ENCODE data around the gene SUGP2. TPM values are rescaled to one million over a fixed set of nuclear protein-coding genes. Genes with fewer than 3 reads are reported as not detected.
A peak's percentile ranks its signal among the peaks of the same experiment; 100 is the strongest.

SUGP2 gene
- total RNA-seq, 6 donors from 2014 or later = 33.6 to 179 (median 64.9) TPM

DNA sequence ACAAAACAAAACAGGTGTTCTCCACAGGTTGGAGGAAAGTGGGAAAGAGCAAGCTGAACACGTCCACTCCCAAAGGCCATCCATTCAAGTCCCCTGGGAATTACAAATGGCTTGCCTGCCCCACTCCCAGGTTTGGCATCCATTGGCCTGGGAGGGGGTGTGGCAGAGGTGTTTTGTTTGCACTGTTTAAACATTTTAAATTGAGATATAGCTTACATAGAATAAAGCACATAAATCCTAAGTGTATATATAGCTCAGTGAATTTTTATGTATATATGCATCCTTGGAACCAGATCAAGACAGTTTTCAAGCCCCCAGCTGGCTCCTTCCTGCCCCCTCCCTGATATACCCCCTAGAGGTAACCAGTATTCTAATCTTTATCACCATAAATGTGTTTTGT is 43.2 kb upstream of the SUGP2 start:
- H3K4me1 ChIP-seq = peaks cover 0 to 16% (median 12%) of the 10 kb centered on the region in 4 donors
- no peak for ATAC-seq (ENCODE audit: low FRiP score in 2 of 2)

DNA sequence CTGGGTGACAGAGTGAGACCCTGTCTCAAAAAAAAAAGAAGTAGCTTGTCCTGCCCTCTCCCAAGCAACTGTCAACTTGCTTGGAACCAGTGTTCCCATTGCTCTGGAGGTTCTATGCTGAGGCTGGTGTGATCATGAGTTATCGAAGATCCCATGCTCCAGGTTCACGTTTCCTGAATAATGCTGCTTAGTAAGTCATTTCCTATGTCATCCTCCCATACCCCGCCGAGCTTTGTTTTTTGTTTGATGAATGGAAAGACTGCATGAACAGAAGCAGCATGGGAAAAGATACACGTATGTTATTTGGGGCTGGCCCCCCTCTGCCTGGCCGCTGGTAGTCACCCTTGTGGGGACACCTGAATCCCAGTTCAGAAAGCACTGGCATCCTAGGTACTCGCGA is 41.8 kb upstream of the SUGP2 start:
- Histone ChIP-seq H3K27me3 (no peaks in the 10 kb centered on the region), H3K36me3 (no peaks in the 10 kb centered on the region), H3K9me3 (no peaks in the 10 kb centered on the region), H3K4me3 (no peak overlapping the region), H3K4me1 (peaks cover 0 to 16% (median 12%) of the 10 kb centered on the region in 4 donors), H3K27ac (no peak overlapping the region)
- DNase-seq (no peak), ATAC-seq (ENCODE audit: low FRiP score in 2 of 2) (no peak)
- 86 to 91% methylated on average over 7 to 8 of the region's 8 CpGs for WGBS, 2 donors
- TF ChIP-seq POLR2A (IDR thresholded peaks at IDR 0.05) (no peak), EP300 (IDR thresholded peaks at IDR 0.05) (no peak), POLR2AphosphoS5 (IDR thresholded peaks at IDR 0.05) (no peak)
- TF ChIP-seq, protein P1, sequence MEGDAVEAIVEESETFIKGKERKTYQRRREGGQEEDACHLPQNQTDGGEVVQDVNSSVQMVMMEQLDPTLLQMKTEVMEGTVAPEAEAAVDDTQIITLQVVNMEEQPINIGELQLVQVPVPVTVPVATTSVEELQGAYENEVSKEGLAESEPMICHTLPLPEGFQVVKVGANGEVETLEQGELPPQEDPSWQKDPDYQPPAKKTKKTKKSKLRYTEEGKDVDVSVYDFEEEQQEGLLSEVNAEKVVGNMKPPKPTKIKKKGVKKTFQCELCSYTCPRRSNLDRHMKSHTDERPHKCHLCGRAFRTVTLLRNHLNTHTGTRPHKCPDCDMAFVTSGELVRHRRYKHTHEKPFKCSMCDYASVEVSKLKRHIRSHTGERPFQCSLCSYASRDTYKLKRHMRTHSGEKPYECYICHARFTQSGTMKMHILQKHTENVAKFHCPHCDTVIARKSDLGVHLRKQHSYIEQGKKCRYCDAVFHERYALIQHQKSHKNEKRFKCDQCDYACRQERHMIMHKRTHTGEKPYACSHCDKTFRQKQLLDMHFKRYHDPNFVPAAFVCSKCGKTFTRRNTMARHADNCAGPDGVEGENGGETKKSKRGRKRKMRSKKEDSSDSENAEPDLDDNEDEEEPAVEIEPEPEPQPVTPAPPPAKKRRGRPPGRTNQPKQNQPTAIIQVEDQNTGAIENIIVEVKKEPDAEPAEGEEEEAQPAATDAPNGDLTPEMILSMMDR (IDR thresholded peaks at IDR 0.05) = no peak

More for the DNA sequence above, 43.2 kb upstream of the SUGP2 start:
- H3K9me3 ChIP-seq = no peaks in the 10 kb centered on the region
- no peak for DNase-seq
- no peak for TF ChIP-seq EP300 (IDR thresholded peaks at IDR 0.05)
- TF ChIP-seq, protein P1 (IDR thresholded peaks at IDR 0.05) = no peak
- no peak for TF ChIP-seq POLR2A (IDR thresholded peaks at IDR 0.05)
- no peak for TF ChIP-seq POLR2AphosphoS5 (IDR thresholded peaks at IDR 0.05)
- no peak overlapping the region for H3K4me3 ChIP-seq
- no peaks in the 10 kb centered on the region for H3K36me3 ChIP-seq
- no peaks in the 10 kb centered on the region for H3K27me3 ChIP-seq
- H3K27ac ChIP-seq = peak overlapping the region in 1 of 4 donors; percentile 39
- WGBS, 2 donors = 95 to 100% methylated on average over 1 of the region's 1 CpG

DNA sequence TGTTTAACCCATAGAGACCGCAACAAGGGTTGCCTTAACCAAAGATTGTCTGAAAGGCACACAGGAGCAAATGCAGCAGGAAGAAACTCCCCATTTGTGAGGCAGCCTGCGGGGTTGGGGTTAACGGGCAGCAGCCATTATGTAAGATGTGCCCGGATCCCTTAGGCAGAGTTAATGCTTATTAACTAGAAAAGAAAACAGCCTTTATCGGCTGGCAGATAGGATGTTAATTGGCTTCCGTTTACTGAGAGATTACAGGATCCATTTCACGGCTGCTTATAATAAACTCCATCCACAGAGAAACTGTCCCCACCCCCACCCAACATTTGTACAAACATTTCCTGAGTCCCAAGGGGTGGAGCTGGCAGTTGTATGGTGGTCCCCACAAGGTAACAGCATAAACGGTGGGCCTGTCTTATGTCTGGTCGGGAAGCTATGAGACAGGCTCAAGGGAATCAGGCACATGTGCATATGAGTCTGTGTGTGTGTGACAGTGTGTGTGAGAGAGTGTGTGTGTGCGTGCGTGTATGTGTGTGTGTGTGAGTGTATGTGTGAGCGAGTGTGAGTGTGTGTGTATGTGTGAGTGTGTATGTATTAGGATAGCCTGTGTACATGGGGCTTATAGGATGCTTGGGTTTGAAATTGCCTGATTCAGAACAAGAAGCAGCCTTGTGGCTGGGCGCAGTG is 41.0 kb upstream of the SUGP2 start:
- TF ChIP-seq, protein P1 (IDR thresholded peaks at IDR 0.05) = no peak
- TF ChIP-seq POLR2A (IDR thresholded peaks at IDR 0.05) = no peak
- no peak for TF ChIP-seq EP300 (IDR thresholded peaks at IDR 0.05)
- no peak for TF ChIP-seq POLR2AphosphoS5 (IDR thresholded peaks at IDR 0.05)
- Histone ChIP-seq H3K4me3 (no peak overlapping the region), H3K27ac (no peak overlapping the region), H3K4me1 (peaks cover 1 to 19% (median 14%) of the 10 kb centered on the region in 4 donors), H3K27me3 (no peaks in the 10 kb centered on the region), H3K36me3 (no peaks in the 10 kb centered on the region), H3K9me3 (no peaks in the 10 kb centered on the region)
- ATAC-seq (ENCODE audit: low FRiP score in 2 of 2) (no peak), DNase-seq (no peak)
- 61% methylated on average over 13 of the region's 13 CpGs for WGBS, 2 donors

DNA sequence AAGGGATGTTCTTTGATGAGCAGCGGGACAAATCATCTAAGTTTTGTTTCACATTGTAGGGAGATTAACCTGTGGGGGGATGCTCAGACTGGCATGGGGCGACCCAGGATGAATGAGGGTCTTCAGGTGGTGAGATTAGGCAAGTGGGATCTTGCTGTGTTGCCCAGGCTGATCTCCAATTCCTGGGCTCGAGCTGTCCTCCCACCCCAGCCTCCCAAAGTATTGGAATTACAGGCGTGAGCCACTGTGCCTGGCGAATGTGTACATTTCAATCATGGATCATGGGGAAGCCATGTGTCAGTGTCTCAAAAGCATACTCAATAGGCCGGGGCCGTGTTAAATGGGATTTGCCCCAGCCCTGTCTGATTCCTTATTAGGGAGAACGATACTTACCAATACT is 38.6 kb upstream of the SUGP2 start:
- no peaks in the 10 kb centered on the region for H3K9me3 ChIP-seq
- H3K4me1 ChIP-seq = peaks cover 10 to 32% (median 18%) of the 10 kb centered on the region in 4 donors
- 87% methylated on average over 8 of the region's 8 CpGs for WGBS, 2 donors
- no peaks in the 10 kb centered on the region for H3K36me3 ChIP-seq
- DNase-seq (no peak), ATAC-seq (ENCODE audit: low FRiP score in 2 of 2) (no peak)
- no peak for TF ChIP-seq POLR2AphosphoS5 (IDR thresholded peaks at IDR 0.05)
- no peak for TF ChIP-seq POLR2A (IDR thresholded peaks at IDR 0.05)
- TF ChIP-seq EP300 (IDR thresholded peaks at IDR 0.05) = no peak
- TF ChIP-seq, protein P1 (IDR thresholded peaks at IDR 0.05) = no peak
- no peak overlapping the region for H3K27ac ChIP-seq
- H3K4me3 ChIP-seq = no peak overlapping the region
- no peaks in the 10 kb centered on the region for H3K27me3 ChIP-seq

Data from upper lobe of left lung (tissue), 6 donors.